Stomach smooth muscle (tissue), 2 donors: ENCODE data around the gene GTF3C2.
"Not testable (repeated sequence)": the region's sequence is repeated elsewhere in the genome, so short reads cannot be mapped to it uniquely, and the experiment has no call there.

Source experiments
- H3K27ac ChIP-seq: one replicate; pipeline ENCODE4 v1.7.0; 2013; ENCODE audit warnings: mild to moderate bottlenecking, low read length, inconsistent platforms
- H3K27me3 ChIP-seq, 2 donors: one replicate each; pipeline ENCODE4 v1.7.0; 2013; ENCODE audit warnings: low read length in 2 of 2; ENCODE audit not compliant: insufficient read depth in 2 of 2, control insufficient read depth in 1 of 2
- H3K36me3 ChIP-seq, 2 donors: one replicate each; pipeline ENCODE4 v1.7.0; 2013; ENCODE audit warnings: low read length in 2 of 2; ENCODE audit not compliant: control insufficient read depth in 2 of 2, insufficient read depth in 2 of 2
- H3K4me1 ChIP-seq: one replicate; pipeline ENCODE4 v1.7.0; 2013; ENCODE audit warnings: low read length; ENCODE audit not compliant: control insufficient read depth, insufficient read depth
- H3K4me3 ChIP-seq, 2 donors: one replicate each; pipeline ENCODE4 v1.7.0; 2013; ENCODE audit warnings: low read length in 2 of 2
- H3K9ac ChIP-seq, 2 donors: one replicate each; pipeline ENCODE4 v1.7.0; 2013; ENCODE audit warnings: low read length in 2 of 2, mild to moderate bottlenecking in 1 of 2
- H3K9me3 ChIP-seq, 2 donors: one replicate each; pipeline ENCODE4 v1.7.0; 2013; ENCODE audit warnings: low read length in 2 of 2; ENCODE audit not compliant: control insufficient read depth in 2 of 2
- donor health status: healthy.
- donor health status: Pancreatic carcinoma.

GTF3C2 gene

DNA sequence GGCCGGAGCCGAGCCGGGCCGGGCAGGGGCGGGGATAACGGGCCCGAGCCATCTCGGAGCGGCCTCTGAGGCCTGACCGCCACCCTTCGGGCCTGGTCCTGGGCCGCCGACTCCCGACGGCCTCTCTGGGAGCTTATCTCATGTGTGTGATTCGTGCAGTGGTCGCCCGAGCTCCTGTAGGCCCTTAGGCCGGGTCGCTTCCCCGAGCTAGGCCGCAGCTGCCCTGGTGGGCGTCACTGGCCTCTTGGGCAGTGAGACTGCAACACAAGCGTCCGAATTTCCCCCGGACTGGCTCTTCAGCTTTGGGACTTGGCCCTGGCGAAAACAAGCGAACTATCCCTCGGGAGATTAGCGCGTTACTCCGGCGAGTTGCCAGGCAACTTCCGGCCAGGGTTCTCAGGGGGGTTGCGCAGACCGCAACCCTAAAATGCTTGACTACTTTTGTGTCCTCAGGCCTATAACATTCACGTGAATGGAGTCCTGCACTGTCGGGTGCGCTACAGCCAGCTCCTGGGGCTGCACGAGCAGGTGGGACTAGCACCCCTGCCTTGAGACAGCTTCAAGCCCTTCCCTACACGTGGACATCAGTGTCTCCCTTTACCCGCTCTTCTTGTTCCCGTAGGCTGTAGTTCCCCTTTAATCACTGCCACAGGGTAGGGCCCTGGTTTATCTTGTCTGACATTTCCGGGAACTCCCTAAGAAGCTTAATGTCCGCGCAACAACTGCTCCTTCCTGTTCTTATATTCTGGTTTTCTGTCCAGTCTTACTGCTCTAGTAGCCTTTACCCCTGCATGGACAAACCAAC, 14.5 kb upstream of the GTF3C2 start:
- H3K27me3 ChIP-seq = no peaks in the 10 kb centered on the region
- peak overlapping the region; percentile 96 for H3K4me3 ChIP-seq
- H3K9ac ChIP-seq = peak overlapping the region; percentile 92 to 98
- peaks cover 26% of the 10 kb centered on the region for H3K4me1 ChIP-seq
- no peaks in the 10 kb centered on the region for H3K9me3 ChIP-seq
- peak overlapping the region; percentile 82 for H3K27ac ChIP-seq
- peaks cover 50 to 58% of the 10 kb centered on the region in 2 donors for H3K36me3 ChIP-seq

DNA sequence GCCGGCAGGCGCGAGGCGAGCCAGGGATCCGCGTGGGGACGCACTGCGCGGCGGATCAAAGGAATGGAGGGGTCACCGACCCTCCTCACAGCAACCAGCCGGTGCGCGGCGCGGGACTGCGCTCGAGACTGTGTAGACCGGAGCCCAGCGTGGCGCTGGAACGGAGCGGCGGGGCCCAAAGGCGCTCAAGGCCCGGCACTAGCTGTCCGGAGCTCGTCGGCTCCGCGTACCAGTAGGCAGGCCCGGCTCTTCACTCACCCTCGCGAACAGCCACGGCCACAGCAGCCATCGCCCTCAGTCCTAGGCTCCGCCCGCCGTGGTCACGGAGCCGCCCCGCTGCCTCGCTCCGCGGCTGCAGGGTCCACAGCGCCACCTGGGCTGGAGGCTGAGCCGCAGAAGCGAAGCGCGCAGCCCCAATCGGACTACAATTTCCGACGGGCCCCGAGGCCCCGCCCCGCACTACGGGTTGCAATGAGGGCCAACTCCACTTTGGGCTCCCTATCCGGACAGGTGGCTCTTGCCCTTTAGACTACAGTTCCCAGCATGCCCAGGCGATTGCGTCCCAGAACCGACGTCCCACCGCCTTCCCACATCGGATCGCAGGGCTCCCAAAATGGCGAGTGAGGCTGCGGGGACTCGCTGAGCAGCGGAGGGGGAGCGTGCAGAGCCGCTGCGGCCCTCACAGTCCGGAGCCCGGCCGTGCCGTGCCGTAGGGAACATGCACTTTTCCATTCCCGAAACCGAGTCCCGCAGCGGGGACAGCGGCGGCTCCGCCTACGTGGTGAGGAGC, 13.7 kb upstream of the GTF3C2 start, which contains the start of the genes EIF2B4 and SNX17:
TSS of gene EIF2B4 (minus strand) at position 313 of the 790 bp plus-strand sequence. CDS start at position 289, 24 bp downstream.
TSS of gene SNX17 (plus strand) at position 591 of the 790 bp plus-strand sequence. CDS start at position 719, 128 bp downstream.
- H3K9ac ChIP-seq = peak within 1 kb of the TSS; percentile 93 to 98
- H3K9me3 ChIP-seq = no peaks in the 10 kb centered on the region
- peaks cover 47 to 55% of the 10 kb centered on the region in 2 donors for H3K36me3 ChIP-seq
- H3K27ac ChIP-seq = peak within 1 kb of the TSS; percentile 90
- no peaks in the 10 kb centered on the region for H3K27me3 ChIP-seq
- peaks cover 26% of the 10 kb centered on the region for H3K4me1 ChIP-seq
- peak within 1 kb of the TSS; percentile 96 for H3K4me3 ChIP-seq

DNA sequence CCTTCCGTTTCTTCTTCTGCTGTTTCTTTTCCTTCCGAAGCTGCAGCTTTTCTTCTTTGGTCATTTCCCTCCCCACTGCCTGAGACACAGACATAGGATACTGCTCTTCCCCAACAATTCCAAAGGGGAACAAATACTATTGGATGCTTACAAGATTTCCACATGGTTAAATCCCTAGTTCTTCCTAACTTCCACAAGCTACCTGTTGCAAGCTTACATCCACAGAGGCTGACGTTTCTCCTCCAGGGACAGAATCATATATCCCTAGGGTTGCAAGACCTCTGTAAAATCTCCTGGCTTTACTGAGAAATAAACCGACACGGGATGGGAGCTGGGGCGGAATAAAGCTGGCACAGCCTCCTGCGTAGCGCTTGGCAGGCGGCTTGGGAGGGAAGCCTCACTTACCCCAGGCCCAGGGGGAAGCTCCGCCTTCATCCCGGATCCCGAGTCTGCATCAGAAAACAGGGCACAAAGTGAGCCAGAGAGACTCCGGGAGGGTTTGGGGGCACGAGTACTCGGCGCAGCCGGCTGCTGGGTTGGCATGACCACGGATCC, 13.0 kb upstream of the GTF3C2 start:
- Histone ChIP-seq H3K27ac (peak overlapping the region; percentile 90), H3K4me3 (peak overlapping the region; percentile 83 to 96), H3K9ac (peak overlapping the region; percentile 93 to 95), H3K9me3 (no peaks in the 10 kb centered on the region), H3K4me1 (peaks cover 26% of the 10 kb centered on the region), H3K27me3 (no peaks in the 10 kb centered on the region), H3K36me3 (peaks cover 45 to 53% of the 10 kb centered on the region in 2 donors)

DNA sequence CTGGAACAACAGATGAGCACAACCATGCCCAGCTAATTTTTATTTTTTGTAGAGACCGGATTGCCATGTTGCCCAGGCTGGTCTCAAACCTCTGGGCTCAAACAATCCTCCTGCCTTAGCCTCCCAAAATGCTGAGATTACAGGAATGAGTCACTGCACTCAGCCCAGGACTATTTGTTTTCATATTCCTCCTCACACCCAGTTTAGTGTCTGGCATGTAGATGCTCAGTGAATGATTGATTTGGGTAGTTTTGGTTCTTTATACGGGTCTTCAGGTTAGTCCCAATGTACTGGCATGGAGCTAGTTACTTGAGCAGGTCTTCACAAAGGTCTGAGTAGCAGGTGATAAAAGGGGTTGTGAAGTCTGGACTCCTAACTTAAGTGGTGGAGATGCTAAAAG, 7.4 kb upstream of the GTF3C2 start:
- H3K9ac ChIP-seq = no peak overlapping the region
- H3K9me3 ChIP-seq = no peaks in the 10 kb centered on the region
- peaks cover 42% of the 10 kb centered on the region in 2 donors for H3K36me3 ChIP-seq
- H3K27me3 ChIP-seq = no peaks in the 10 kb centered on the region
- peaks cover 4% of the 10 kb centered on the region for H3K4me1 ChIP-seq
- H3K4me3 ChIP-seq = no peak overlapping the region
- no peak overlapping the region for H3K27ac ChIP-seq

DNA sequence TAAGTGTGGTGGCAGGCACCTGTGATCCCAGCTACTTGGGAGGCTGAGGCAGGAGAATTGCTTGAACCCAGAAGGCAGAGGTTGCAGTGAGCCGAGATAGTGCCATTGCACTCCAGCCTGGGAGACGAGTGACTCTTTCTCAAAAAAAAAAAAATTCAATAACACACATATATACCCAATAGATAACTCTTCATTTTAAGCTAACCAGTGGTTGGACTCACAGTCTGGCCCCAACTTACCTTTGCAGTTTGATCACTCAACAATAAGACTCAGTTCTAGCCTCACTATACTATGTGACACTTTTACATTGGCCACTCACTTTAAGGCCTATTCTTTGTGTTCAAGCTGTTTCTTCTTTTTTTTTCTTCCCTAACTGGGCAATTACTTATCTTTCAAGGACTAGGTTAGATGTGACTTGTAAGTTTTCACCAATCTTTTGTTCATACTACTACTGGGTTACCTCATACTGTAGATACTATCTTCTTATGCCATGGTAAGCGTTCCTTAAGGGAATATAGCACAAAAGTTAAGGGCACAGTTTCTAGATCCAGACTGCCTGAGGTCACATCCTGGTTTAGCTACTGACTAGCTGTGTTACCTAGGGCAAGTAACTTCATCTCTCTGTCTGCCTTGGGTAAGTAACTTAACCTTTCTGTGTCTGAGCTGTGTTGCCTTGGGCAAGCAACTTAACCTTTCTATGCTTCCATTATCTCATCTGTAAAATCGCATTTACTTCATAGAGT, 6.3 kb upstream of the GTF3C2 start:
- Histone ChIP-seq H3K9me3 (no peaks in the 10 kb centered on the region), H3K4me1 (peaks cover 4% of the 10 kb centered on the region), H3K27ac (no peak overlapping the region), H3K36me3 (peaks cover 33 to 35% of the 10 kb centered on the region in 2 donors), H3K9ac (no peak overlapping the region), H3K27me3 (no peaks in the 10 kb centered on the region), H3K4me3 (no peak overlapping the region)

DNA sequence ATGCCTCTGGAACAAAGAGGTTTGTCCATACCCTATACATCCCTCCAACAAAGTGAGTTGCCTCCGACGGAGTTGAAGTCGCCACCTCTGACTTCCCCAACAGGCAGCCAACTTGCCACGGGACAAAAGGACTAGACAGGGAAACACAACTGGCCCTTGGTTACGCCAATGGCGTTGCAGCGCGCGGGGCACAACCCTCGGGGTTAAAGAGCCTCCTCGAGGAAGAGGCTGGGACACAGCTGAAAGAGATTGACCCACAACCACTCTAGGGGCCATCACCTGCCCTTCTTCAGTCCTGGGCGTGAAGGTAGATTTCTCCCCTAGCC, 545 bp downstream of the GTF3C2 start:
- H3K4me3 ChIP-seq = peak overlapping the region; percentile 85 to 99
- H3K9ac ChIP-seq = peak overlapping the region; percentile 77 to 93
- H3K27ac ChIP-seq = peak overlapping the region; percentile 80
- no peaks in the 10 kb centered on the region for H3K36me3 ChIP-seq
- peaks cover 17% of the 10 kb centered on the region for H3K4me1 ChIP-seq
- no peaks in the 10 kb centered on the region for H3K9me3 ChIP-seq
- H3K27me3 ChIP-seq = no peaks in the 10 kb centered on the region

DNA sequence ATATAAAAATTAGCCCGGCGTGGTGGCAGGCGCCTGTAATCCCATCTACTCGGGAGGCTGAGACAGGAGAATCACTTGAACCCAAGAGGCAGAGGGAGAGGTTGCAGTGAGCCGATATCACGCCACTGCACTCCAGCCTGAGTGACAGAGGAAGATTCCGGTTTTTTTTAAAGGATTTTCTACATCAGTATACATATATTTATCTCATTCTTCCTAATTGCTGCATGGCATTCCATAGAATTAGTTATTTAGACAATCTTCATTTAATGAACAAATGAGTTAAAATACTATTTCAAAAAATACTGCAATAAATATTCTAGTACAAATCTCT, 2.0 kb downstream of the GTF3C2 start:
- H3K9ac ChIP-seq = no peak overlapping the region
- peaks cover 0 to 2% of the 10 kb centered on the region in 2 donors for H3K36me3 ChIP-seq
- H3K27ac ChIP-seq = no peak overlapping the region
- H3K4me3 ChIP-seq = no peak overlapping the region
- no peaks in the 10 kb centered on the region for H3K27me3 ChIP-seq
- peaks cover 17% of the 10 kb centered on the region for H3K4me1 ChIP-seq
- H3K9me3 ChIP-seq = no peaks in the 10 kb centered on the region

DNA sequence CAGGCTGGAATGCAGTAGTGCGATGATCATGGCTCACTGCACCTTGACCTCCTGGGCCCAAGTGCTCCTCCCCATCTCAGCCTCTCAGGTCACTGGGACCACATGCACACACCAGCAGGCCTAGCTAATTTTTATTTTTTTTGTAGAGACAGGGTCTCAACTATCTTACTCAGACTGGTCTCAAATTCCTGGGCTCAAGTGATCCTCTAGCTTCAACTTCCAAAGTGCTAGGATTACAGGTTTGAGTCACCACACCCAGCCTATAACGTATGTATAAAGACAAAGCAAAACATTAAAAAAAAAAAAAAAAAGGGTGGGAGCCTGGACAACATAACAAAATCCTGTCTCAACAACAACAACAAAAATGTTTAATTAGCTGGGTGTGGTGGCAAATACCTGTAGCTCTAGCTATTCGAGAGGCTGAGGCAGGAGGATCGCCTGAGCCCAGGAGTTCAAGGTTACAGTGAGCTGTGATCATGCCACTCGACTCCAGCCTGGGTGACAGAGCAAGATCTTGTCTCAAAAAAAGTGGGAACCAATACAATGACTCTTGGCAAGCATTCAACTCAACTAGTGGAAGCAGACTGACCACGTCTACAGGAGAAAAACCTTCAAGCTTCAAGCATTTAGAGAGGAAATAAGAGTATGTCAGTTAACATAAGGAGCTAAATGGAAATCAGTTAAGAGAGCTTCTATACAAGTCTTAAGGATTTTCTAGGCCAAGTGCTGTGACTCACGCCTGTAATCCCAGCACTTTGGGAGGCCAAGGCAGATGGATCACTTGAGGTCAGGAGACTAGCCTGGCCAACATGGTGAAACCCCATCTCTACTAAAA, 2.6 kb downstream of the GTF3C2 start:
- H3K9ac ChIP-seq = no peak overlapping the region
- H3K4me3 ChIP-seq = no peak overlapping the region
- peaks cover 17% of the 10 kb centered on the region for H3K4me1 ChIP-seq
- no peaks in the 10 kb centered on the region for H3K27me3 ChIP-seq
- H3K36me3 ChIP-seq = peaks cover 0 to 2% of the 10 kb centered on the region in 2 donors
- no peak overlapping the region for H3K27ac ChIP-seq
- H3K9me3 ChIP-seq = no peaks in the 10 kb centered on the region

DNA sequence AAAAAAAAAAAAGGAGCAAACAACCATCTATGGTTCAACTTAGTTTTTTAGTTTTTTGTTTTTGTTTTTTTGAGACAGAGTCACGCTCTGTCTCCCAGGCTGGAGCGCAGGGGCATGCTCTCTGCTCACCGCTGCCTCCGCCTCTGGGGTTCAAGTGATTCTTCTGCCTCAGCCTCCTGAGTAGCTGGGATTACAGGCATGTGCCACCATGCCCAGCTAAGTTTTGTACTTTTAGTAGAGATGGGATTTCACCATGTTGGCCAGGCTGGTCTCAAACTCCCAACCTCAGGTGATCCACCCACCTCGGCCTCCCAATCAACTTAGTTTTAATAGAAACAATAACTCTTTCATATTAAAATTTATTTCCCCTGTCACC, 3.2 kb downstream of the GTF3C2 start:
- not testable (repeated sequence) for H3K27ac ChIP-seq, H3K4me3 ChIP-seq, H3K27me3 ChIP-seq, H3K9me3 ChIP-seq, H3K9ac ChIP-seq, H3K36me3 ChIP-seq
- H3K4me1 ChIP-seq = peaks cover 17% of the 10 kb centered on the region
